ENCODE measurements around the gene PILRA. TPM values are rescaled to one million over a fixed set of nuclear protein-coding genes. Genes with fewer than 3 reads are reported as not detected.

The PILRA gene
- total RNA-seq, 1 experiment from 2014 or later: 1.8 TPM

DNA sequence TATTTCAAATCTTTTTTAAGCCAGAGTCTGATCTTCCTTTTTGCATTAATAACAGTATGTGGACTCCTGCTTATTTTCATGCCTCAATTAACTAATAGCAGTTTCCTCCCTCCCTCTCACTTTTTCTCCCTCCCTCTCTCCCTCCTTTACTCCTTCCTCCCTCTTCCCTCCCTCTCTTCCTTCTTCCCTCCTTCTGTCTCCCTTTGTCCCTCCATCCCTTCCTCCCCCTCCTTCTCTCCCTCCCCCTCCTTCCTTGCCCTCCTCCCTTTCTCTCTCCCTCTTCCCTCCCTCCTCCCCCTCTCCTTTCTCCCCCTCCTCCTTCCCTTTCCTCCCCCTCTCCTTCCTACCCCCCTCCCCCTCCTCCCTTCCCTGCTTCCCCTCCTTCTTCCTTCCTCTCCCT lies 53.2 kb downstream of the PILRA start:
- no peak for ATAC-seq
- peaks cover 6% of the 10 kb centered on the region for H3K36me3 Mint-ChIP-seq
- no peak overlapping the region for H3K4me3 Mint-ChIP-seq
- H3K9me3 Mint-ChIP-seq: peaks cover 4% of the 10 kb centered on the region; the same call in 1 of the 2 replicates
- no peak overlapping the region for H3K27ac Mint-ChIP-seq
- peaks cover 33% of the 10 kb centered on the region for H3K27me3 Mint-ChIP-seq (ENCODE audit: low read depth)
- no peak for DNase-seq (ENCODE audit: low spot score)
- CTCF ChIA-PET: no interaction called here
- TF ChIP-seq, protein P1, sequence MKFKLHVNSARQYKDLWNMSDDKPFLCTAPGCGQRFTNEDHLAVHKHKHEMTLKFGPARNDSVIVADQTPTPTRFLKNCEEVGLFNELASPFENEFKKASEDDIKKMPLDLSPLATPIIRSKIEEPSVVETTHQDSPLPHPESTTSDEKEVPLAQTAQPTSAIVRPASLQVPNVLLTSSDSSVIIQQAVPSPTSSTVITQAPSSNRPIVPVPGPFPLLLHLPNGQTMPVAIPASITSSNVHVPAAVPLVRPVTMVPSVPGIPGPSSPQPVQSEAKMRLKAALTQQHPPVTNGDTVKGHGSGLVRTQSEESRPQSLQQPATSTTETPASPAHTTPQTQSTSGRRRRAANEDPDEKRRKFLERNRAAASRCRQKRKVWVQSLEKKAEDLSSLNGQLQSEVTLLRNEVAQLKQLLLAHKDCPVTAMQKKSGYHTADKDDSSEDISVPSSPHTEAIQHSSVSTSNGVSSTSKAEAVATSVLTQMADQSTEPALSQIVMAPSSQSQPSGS (CRISPR knock-in tag; IDR thresholded peaks at IDR 0.05; ENCODE audit: borderline replicate concordance, low read depth): no peak
- TF ChIP-seq MXD4 (CRISPR knock-in tag; IDR thresholded peaks at IDR 0.05; ENCODE audit: borderline replicate concordance) (no peak), FOXK1 (CRISPR knock-in tag; IDR thresholded peaks at IDR 0.05) (no peak), CREB1 (CRISPR knock-in tag; IDR thresholded peaks at IDR 0.05) (no peak), CREM (CRISPR knock-in tag; IDR thresholded peaks at IDR 0.05) (no peak), AR (CRISPR knock-in tag; IDR thresholded peaks at IDR 0.05) (no peak), TP53 (CRISPR knock-in tag; IDR thresholded peaks at IDR 0.05) (no peak), PRRX2 (CRISPR knock-in tag; IDR thresholded peaks at IDR 0.05) (no peak), ATF1 (CRISPR knock-in tag; IDR thresholded peaks at IDR 0.05) (no peak), ZNF416 (CRISPR knock-in tag; IDR thresholded peaks at IDR 0.05) (no peak), ZNF671 (CRISPR knock-in tag; IDR thresholded peaks at IDR 0.05) (no peak), GTF2I (CRISPR knock-in tag; conservative IDR thresholded peaks at IDR 0.05) (no peak), JAZF1 (CRISPR knock-in tag; IDR thresholded peaks at IDR 0.05) (no peak), TEAD1 (CRISPR knock-in tag; IDR thresholded peaks at IDR 0.05) (no peak), ZNF138 (CRISPR knock-in tag; conservative IDR thresholded peaks at IDR 0.05) (no peak)
- TF ChIP-seq, protein P2, sequence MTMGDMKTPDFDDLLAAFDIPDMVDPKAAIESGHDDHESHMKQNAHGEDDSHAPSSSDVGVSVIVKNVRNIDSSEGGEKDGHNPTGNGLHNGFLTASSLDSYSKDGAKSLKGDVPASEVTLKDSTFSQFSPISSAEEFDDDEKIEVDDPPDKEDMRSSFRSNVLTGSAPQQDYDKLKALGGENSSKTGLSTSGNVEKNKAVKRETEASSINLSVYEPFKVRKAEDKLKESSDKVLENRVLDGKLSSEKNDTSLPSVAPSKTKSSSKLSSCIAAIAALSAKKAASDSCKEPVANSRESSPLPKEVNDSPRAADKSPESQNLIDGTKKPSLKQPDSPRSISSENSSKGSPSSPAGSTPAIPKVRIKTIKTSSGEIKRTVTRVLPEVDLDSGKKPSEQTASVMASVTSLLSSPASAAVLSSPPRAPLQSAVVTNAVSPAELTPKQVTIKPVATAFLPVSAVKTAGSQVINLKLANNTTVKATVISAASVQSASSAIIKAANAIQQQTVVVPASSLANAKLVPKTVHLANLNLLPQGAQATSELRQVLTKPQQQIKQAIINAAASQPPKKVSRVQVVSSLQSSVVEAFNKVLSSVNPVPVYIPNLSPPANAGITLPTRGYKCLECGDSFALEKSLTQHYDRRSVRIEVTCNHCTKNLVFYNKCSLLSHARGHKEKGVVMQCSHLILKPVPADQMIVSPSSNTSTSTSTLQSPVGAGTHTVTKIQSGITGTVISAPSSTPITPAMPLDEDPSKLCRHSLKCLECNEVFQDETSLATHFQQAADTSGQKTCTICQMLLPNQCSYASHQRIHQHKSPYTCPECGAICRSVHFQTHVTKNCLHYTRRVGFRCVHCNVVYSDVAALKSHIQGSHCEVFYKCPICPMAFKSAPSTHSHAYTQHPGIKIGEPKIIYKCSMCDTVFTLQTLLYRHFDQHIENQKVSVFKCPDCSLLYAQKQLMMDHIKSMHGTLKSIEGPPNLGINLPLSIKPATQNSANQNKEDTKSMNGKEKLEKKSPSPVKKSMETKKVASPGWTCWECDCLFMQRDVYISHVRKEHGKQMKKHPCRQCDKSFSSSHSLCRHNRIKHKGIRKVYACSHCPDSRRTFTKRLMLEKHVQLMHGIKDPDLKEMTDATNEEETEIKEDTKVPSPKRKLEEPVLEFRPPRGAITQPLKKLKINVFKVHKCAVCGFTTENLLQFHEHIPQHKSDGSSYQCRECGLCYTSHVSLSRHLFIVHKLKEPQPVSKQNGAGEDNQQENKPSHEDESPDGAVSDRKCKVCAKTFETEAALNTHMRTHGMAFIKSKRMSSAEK (CRISPR knock-in tag; IDR thresholded peaks at IDR 0.05; ENCODE audit: borderline replicate concordance): no peak
- TF ChIP-seq, protein P3, sequence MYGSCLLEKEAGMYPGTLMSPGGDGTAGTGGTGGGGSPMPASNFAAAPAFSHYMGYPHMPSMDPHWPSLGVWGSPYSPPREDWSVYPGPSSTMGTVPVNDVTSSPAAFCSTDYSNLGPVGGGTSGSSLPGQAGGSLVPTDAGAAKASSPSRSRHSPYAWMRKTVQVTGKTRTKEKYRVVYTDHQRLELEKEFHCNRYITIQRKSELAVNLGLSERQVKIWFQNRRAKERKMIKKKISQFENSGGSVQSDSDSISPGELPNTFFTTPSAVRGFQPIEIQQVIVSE (CRISPR knock-in tag; IDR thresholded peaks at IDR 0.05; ENCODE audit: borderline replicate concordance): no peak
- TF ChIP-seq, protein P4, sequence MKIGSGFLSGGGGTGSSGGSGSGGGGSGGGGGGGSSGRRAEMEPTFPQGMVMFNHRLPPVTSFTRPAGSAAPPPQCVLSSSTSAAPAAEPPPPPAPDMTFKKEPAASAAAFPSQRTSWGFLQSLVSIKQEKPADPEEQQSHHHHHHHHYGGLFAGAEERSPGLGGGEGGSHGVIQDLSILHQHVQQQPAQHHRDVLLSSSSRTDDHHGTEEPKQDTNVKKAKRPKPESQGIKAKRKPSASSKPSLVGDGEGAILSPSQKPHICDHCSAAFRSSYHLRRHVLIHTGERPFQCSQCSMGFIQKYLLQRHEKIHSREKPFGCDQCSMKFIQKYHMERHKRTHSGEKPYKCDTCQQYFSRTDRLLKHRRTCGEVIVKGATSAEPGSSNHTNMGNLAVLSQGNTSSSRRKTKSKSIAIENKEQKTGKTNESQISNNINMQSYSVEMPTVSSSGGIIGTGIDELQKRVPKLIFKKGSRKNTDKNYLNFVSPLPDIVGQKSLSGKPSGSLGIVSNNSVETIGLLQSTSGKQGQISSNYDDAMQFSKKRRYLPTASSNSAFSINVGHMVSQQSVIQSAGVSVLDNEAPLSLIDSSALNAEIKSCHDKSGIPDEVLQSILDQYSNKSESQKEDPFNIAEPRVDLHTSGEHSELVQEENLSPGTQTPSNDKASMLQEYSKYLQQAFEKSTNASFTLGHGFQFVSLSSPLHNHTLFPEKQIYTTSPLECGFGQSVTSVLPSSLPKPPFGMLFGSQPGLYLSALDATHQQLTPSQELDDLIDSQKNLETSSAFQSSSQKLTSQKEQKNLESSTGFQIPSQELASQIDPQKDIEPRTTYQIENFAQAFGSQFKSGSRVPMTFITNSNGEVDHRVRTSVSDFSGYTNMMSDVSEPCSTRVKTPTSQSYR (CRISPR knock-in tag; IDR thresholded peaks at IDR 0.05): no peak
- TF ChIP-seq, protein P5, sequence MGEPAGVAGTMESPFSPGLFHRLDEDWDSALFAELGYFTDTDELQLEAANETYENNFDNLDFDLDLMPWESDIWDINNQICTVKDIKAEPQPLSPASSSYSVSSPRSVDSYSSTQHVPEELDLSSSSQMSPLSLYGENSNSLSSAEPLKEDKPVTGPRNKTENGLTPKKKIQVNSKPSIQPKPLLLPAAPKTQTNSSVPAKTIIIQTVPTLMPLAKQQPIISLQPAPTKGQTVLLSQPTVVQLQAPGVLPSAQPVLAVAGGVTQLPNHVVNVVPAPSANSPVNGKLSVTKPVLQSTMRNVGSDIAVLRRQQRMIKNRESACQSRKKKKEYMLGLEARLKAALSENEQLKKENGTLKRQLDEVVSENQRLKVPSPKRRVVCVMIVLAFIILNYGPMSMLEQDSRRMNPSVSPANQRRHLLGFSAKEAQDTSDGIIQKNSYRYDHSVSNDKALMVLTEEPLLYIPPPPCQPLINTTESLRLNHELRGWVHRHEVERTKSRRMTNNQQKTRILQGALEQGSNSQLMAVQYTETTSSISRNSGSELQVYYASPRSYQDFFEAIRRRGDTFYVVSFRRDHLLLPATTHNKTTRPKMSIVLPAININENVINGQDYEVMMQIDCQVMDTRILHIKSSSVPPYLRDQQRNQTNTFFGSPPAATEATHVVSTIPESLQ (CRISPR knock-in tag; IDR thresholded peaks at IDR 0.05): no peak
- POLR2A ChIA-PET: no interaction called here
- H3K4me1 Mint-ChIP-seq: peaks cover 4% of the 10 kb centered on the region

Measured in WTC11 (cell line).